ENCODE results near the gene DPH7. TPM values are rescaled to one million over a fixed set of nuclear protein-coding genes. Genes with fewer than 3 reads are reported as not detected.
A peak's percentile ranks its signal among the peaks of the same experiment; 100 is the strongest.
"Not testable (repeated sequence)": the region's sequence is repeated elsewhere in the genome, so short reads cannot be mapped to it uniquely, and the experiment has no call there.

DPH7 gene
- polyA plus RNA-seq, 1 donor from 2014 or later: 38.3 TPM

- H3K4me1 Mint-ChIP-seq: peaks cover 9 to 16% (median 13%) of the 10 kb centered on the region in 3 donors
- H3K4me3 Mint-ChIP-seq: peak overlapping the region in 2 of 4 donors; percentile 24 to 87
- not testable (repeated sequence) for H3K27me3 Mint-ChIP-seq
Measured at GRCh38 chr9:137553654-137554053, 25.1 kb downstream of the DPH7 start.

DNA sequence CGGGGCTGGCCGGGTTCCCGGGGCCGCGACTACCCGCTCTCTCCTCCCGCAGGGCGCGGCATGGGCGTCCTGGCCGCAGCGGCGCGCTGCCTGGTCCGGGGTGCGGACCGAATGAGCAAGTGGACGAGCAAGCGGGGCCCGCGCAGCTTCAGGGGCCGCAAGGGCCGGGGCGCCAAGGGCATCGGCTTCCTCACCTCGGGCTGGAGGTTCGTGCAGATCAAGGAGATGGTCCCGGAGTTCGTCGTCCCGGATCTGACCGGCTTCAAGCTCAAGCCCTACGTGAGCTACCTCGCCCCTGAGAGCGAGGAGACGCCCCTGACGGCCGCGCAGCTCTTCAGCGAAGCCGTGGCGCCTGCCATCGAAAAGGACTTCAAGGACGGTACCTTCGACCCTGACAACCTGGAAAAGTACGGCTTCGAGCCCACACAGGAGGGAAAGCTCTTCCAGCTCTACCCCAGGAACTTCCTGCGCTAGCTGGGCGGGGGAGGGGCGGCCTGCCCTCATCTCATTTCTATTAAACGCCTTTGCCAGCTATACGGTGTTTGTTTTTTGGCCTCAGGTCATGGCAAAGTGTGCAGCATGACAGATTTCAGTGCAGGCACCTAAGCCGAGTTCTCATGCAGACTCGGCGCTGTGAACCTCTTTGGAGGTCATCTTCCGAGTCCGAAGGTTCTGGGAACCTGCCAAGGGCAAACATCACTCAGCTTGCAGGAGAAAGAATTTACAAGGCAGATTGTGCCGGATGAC is 26.5 kb downstream of the DPH7 start:
- Mint-ChIP-seq H3K4me3 (peak overlapping the region; percentile 78 to 93 (median 88)), H3K27ac (peak overlapping the region; percentile 67 to 89 (median 81)), H3K36me3 (no peaks in the 10 kb centered on the region), H3K27me3 (no peaks in the 10 kb centered on the region), H3K9me3 (no peaks in the 10 kb centered on the region), H3K4me1 (peaks cover 12 to 16% (median 15%) of the 10 kb centered on the region in 3 donors)

More at GRCh38 chr9:137553654-137554053, 25.1 kb downstream of the DPH7 start:
- H3K9me3 Mint-ChIP-seq, H3K36me3 Mint-ChIP-seq: not testable (repeated sequence)
- peak overlapping the region in 1 of 3 donors; percentile 56 for H3K27ac Mint-ChIP-seq

DNA sequence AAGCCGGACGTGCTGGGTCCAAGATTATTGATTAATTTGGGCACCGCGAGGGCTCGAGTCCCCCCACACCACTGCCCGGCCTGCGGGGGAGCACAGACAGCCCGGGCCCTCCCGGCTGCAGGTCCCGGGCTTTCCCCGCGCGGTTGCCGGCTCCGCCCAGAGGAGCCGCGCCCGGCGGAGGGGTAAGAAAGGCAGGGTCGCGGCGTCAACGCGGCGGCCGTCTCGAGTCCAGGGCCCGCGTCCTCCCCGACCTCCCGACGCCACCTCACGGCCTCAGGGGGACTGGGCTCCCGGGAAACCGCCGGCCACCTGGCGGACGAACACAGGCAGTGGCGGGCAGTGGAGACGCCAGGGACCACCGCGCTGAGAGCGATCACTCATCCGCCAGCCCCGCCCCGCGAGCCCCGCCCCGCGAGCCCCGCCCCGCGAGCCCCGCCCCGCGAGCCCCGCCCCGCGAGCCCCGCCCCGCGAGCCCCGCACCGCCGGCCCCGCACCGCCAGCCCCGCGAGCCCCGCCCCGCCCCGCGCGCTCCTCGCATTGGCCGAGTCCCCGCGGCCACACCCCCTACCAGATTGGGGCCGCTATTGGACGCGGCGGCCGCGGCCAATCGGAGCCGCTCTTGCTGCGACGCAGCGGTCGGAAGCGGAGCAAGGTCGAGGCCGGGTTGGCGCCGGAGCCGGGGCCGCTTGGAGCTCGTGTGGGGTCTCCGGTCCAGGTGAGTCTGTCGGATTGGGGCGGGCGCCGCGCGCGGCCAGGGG is 27.3 kb downstream of the DPH7 start, which contains the start of gene MRPL41:
MRPL41 (plus strand) TSS at position 616 of the 758 bp plus-strand sequence. CDS start 203 bp downstream, outside the sequence.
- no peaks in the 10 kb centered on the region for H3K36me3 Mint-ChIP-seq
- no peaks in the 10 kb centered on the region for H3K27me3 Mint-ChIP-seq
- peak within 1 kb of the TSS; percentile 78 to 93 (median 88) for H3K4me3 Mint-ChIP-seq
- H3K9me3 Mint-ChIP-seq: no peaks in the 10 kb centered on the region
- peak within 1 kb of the TSS; percentile 67 to 89 (median 81) for H3K27ac Mint-ChIP-seq
- peaks cover 12 to 16% (median 15%) of the 10 kb centered on the region in 3 donors for H3K4me1 Mint-ChIP-seq

GRCh38 chr9:137550958-137551263 is 27.8 kb downstream of the DPH7 start:
- Mint-ChIP-seq H3K4me1 (peaks cover 13 to 18% (median 16%) of the 10 kb centered on the region in 3 donors), H3K4me3 (peak overlapping the region; percentile 22 to 87 (median 74))
- H3K9me3 Mint-ChIP-seq, H3K36me3 Mint-ChIP-seq, H3K27ac Mint-ChIP-seq, H3K27me3 Mint-ChIP-seq: not testable (repeated sequence)

GRCh38 chr9:137550231-137550621 is 28.5 kb downstream of the DPH7 start, which contains the start of gene PNPLA7:
PNPLA7 (minus strand) TSS chr9:137550402; CDS start chr9:137550197, 205 bp downstream.
- H3K4me3 Mint-ChIP-seq: peak within 1 kb of the TSS; percentile 89 to 96 (median 94)
- no peaks in the 10 kb centered on the region for H3K9me3 Mint-ChIP-seq
- peaks cover 16 to 19% (median 17%) of the 10 kb centered on the region in 3 donors for H3K4me1 Mint-ChIP-seq
- H3K27me3 Mint-ChIP-seq: no peaks in the 10 kb centered on the region
- H3K36me3 Mint-ChIP-seq: peaks cover 3% of the 10 kb centered on the region
- H3K27ac Mint-ChIP-seq: peak within 1 kb of the TSS; percentile 60 to 94 (median 85)

DNA sequence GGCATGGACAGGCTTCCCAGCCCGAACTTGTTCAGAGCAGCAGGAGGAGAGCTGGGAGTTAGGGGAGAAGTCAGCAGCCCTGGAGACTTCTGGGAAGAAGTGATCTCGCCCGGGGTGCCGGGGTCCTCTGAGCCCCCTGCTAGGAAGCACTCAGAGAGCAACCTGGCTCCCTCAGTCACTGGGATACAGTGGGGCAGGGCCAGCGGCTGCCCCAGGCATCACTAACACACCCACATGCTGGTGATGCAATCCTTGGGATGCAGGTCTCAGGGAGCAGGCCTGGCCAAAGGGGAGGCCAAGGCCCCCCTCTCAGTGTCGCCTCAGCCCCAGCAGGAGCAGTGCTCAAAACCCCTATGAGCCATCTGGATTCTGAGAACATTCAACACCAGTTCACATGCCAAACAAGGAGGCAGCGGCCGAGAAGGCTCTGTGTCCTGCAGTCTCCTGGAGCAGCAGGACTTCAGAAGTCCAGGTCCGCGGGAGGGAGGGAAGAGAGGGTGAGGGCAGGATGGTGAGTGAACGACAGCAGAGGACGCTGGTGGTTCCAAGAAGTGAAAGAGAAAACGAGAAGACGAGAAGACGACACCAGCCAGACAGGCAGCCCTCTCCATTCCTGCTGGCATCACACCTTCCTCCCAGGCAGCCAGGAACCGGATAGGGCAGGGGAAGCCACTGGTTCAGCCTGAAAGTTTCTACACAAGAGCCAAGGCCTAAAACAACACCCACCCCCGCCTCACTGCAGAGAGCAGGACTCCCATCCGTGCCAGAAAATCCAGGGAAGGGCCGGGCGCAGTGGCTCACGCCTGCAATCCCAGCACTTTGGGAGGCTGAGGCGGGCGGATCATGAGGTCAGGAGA is 30.8 kb downstream of the DPH7 start:
- no peaks in the 10 kb centered on the region for H3K9me3 Mint-ChIP-seq
- H3K27me3 Mint-ChIP-seq: no peaks in the 10 kb centered on the region
- peaks cover 16 to 19% (median 17%) of the 10 kb centered on the region in 3 donors for H3K4me1 Mint-ChIP-seq
- peak overlapping the region in 1 of 3 donors; percentile 62 for H3K27ac Mint-ChIP-seq
- peaks cover 3% of the 10 kb centered on the region for H3K36me3 Mint-ChIP-seq
- peak overlapping the region in 3 of 4 donors; percentile 74 to 81 (median 77) for H3K4me3 Mint-ChIP-seq

DNA sequence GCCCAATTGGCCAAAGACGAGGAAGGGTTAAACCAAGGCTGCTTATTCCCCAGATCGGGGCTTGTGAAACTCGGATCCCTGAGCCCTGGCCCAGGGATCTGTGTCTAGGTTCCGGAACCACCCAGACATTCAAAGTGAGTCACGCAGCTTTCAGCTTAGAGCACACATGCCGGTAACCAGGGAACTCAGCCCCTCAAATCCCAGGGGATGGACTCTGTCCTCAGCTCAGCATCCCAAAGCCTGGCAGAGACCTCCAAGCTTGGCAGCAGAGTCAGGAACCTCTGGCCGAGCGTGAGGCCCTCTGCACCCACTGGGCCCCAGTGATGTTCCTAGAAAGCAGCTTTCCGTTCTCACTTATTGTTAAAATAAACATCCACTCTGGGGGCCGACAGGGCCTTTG is 33.6 kb downstream of the DPH7 start:
- Mint-ChIP-seq H3K4me1 (peaks cover 9 to 14% (median 12%) of the 10 kb centered on the region in 3 donors), H3K27me3 (no peaks in the 10 kb centered on the region), H3K36me3 (peaks cover 3% of the 10 kb centered on the region), H3K4me3 (no peak overlapping the region), H3K27ac (no peak overlapping the region), H3K9me3 (no peaks in the 10 kb centered on the region)

DNA sequence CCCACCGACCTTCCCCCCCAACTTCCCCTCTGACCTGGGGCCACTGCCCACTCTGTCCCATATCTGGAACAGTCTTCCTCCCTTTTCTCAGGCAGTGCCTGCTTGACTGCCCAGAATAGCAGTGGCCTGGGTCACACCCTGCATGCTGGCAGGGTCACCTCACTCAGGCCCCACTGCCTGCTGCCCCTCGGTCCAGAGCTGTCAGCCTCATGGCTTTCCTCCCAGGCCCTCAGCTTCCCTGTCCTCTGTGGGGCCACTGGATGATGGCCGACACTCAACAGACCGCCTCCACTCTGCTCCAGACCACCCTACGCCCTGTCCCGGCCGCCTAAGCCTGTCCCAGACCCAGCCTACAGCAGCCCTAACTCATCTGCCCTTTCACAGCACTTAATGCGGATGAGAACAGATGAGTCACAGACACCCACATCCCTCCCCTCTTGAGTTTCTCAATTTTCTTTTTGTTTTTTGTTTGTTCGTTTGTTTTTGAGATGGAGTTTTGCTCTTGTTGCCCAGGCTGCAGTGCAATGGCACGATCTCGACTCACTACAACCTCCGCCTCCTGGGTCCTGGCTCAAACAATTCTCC is 34.5 kb downstream of the DPH7 start:
- H3K36me3 Mint-ChIP-seq: peaks cover 3% of the 10 kb centered on the region
- H3K4me3 Mint-ChIP-seq: no peak overlapping the region
- H3K9me3 Mint-ChIP-seq: no peaks in the 10 kb centered on the region
- H3K27ac Mint-ChIP-seq: no peak overlapping the region
- H3K27me3 Mint-ChIP-seq: no peaks in the 10 kb centered on the region
- H3K4me1 Mint-ChIP-seq: peaks cover 3 to 7% (median 7%) of the 10 kb centered on the region in 3 donors

- Mint-ChIP-seq H3K27ac (no peak overlapping the region), H3K9me3 (no peaks in the 10 kb centered on the region), H3K4me1 (peaks cover 3 to 7% (median 4%) of the 10 kb centered on the region in 3 donors), H3K27me3 (no peaks in the 10 kb centered on the region), H3K4me3 (no peak overlapping the region), H3K36me3 (peaks cover 3% of the 10 kb centered on the region)
Measured at GRCh38 chr9:137543237-137543963, 35.3 kb downstream of the DPH7 start.

- peaks cover 3% of the 10 kb centered on the region for H3K36me3 Mint-ChIP-seq
- H3K27me3 Mint-ChIP-seq: no peaks in the 10 kb centered on the region
- H3K27ac Mint-ChIP-seq: no peak overlapping the region
- peaks cover 2 to 7% (median 3%) of the 10 kb centered on the region in 3 donors for H3K4me1 Mint-ChIP-seq
- no peak overlapping the region for H3K4me3 Mint-ChIP-seq
- no peaks in the 10 kb centered on the region for H3K9me3 Mint-ChIP-seq
Measured at GRCh38 chr9:137542486-137542885, 36.2 kb downstream of the DPH7 start.

DNA sequence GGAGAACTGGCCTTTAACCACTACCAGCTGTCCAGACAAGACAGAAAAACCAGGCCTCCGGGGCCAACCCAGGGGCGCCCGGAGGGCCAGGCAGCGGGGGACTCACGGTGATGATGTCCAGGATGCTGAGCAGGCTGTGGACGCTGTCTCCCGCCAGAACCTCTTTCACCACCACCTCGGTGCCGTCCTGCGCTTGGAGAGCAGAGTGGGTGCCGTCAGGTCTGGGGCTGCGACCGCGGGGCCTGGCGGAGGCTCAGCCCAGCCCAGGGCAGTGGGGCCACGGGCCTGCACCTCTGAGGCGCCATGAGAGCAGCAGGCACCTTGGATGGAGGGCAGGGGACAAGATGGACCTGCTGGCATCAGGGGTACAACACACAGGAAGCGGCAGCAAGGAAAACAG is 38.2 kb downstream of the DPH7 start:
- no peaks in the 10 kb centered on the region for H3K27me3 Mint-ChIP-seq
- H3K27ac Mint-ChIP-seq: no peak overlapping the region
- H3K9me3 Mint-ChIP-seq: peaks cover 0 to 5% (median 0%) of the 10 kb centered on the region in 3 donors
- H3K36me3 Mint-ChIP-seq: no peaks in the 10 kb centered on the region
- H3K4me1 Mint-ChIP-seq: peaks cover 8 to 11% (median 10%) of the 10 kb centered on the region in 3 donors
- H3K4me3 Mint-ChIP-seq: no peak overlapping the region

DNA sequence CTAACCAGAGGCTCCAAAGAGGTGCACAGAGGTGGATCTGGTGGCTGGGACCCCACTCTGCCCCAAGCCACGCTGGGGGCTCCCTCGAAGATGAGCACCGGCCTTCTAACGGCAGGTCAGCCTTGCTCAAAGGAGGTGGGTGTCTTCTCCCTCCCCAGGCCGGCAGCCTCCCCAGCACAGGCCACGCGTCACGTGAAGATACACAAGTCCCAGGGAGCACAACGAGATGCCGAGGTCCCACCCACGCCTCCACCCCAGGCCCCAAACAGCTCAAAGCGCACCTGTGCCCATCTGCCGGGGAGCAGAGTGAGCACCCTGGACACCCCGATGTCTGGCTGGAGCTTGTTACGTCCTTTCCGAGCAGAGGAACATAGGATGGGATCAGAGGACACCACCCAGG is 40.7 kb downstream of the DPH7 start:
- Mint-ChIP-seq H3K27ac (no peak overlapping the region), H3K36me3 (peaks cover 1% of the 10 kb centered on the region), H3K9me3 (peaks cover 0 to 5% (median 0%) of the 10 kb centered on the region in 3 donors), H3K4me3 (no peak overlapping the region), H3K4me1 (peaks cover 16 to 18% (median 16%) of the 10 kb centered on the region in 3 donors), H3K27me3 (no peaks in the 10 kb centered on the region)

DNA sequence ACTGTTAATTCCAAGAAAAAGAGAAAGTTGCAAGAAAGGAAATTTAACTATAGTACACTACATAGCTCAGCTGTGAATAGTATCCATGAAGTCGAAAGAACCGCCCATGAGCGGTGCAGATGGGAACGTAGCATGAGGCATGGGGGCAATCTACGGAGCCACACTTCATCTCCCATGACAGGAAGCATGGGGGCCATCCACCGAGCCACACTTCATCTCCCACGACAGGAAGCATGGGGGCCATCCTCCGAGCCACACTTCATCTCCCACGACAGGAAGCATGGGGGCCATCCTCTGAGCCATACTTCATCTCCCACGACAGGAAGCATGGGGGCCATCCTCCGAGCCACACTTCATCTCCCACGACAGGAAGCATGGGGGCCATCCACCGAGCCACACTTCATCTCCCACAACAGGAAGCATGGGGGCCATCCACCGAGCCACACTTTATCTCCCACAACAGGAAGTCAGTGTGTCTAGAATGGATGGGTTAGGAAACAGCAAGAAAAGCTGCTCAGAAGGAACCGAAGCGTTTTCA is 42.1 kb downstream of the DPH7 start:
- not testable (repeated sequence) for H3K27me3 Mint-ChIP-seq, H3K9me3 Mint-ChIP-seq, H3K36me3 Mint-ChIP-seq
- Mint-ChIP-seq H3K4me1 (peaks cover 16 to 23% (median 18%) of the 10 kb centered on the region in 3 donors), H3K4me3 (peak overlapping the region in 1 of 4 donors; percentile 58), H3K27ac (peak overlapping the region in 1 of 3 donors; percentile 34)

Measured in IgD-negative memory B cell (primary cell).